Hippocampal formation (tissue), 2 donors: ENCODE measurements around the gene MTMR3.
"Not testable (repeated sequence)": the region's sequence is repeated elsewhere in the genome, so short reads cannot be mapped to it uniquely, and the experiment has no call there.

Experiments
- DNase-seq, 2 donors: peaks; one replicate each; lab custom pipeline; 2025; lab: John Stamatoyannopoulos, UW

The MTMR3 gene

GRCh38 chr22:30054067-30054763, 171.2 kb downstream of the MTMR3 start:
- DNase-seq: no peak

GRCh38 chr22:30054764-30055069, 171.7 kb downstream of the MTMR3 start:
- DNase-seq: no peak

- no peak for DNase-seq
Observed at GRCh38 chr22:30056015-30056414, 173.0 kb downstream of the MTMR3 start.

- no peak for DNase-seq
Observed at GRCh38 chr22:30057375-30057774, 174.4 kb downstream of the MTMR3 start.

GRCh38 chr22:30059346-30060020, 176.5 kb downstream of the MTMR3 start:
- DNase-seq: not testable (repeated sequence)

- DNase-seq: not testable (repeated sequence)
Observed at GRCh38 chr22:30061094-30061493, 178.1 kb downstream of the MTMR3 start.

GRCh38 chr22:30062259-30062658, 179.3 kb downstream of the MTMR3 start:
- DNase-seq: no peak

GRCh38 chr22:30062950-30063349, 180.0 kb downstream of the MTMR3 start:
- DNase-seq: no peak

GRCh38 chr22:30064172-30064571, 181.2 kb downstream of the MTMR3 start:
- no peak for DNase-seq

GRCh38 chr22:30073743-30074142, 190.8 kb downstream of the MTMR3 start:
- DNase-seq: no peak

- DNase-seq: no peak
Observed at GRCh38 chr22:30074147-30074546, 191.2 kb downstream of the MTMR3 start.

GRCh38 chr22:30074994-30075393, 192.0 kb downstream of the MTMR3 start:
- no peak for DNase-seq

GRCh38 chr22:30077279-30077880, 194.4 kb downstream of the MTMR3 start:
- DNase-seq: no peak

GRCh38 chr22:30078320-30079311, 195.6 kb downstream of the MTMR3 start:
- peak in 1 of 2 donors; percentile 7 for DNase-seq

GRCh38 chr22:30079952-30080533, 197.1 kb downstream of the MTMR3 start, which contains the start of gene HORMAD2:
Gene HORMAD2, plus strand, starts transcription at chr22:30080464. Its CDS starts 13,489 bp downstream, at chr22:30093953.
- DNase-seq: no peak
